CD4-positive, alpha-beta T cell treated with Interleukin-6 at 100 ng/mL for 8 hours (primary cell): ENCODE results near the gene SCYL2.
"Not testable (repeated sequence)": the region's sequence is repeated elsewhere in the genome, so short reads cannot be mapped to it uniquely, and the experiment has no call there.

Source experiments
- DNase-seq: peaks from one replicate; pipeline ENCODE4 v3.0.0-alpha.2; 2020; ENCODE audit warnings: mixed read lengths, low spot score

The SCYL2 gene

GRCh38 chr12:100329800-100330199 lies 62.8 kb downstream of the SCYL2 start:
- DNase-seq, result no peak

- no peak for DNase-seq
Measured at GRCh38 chr12:100331871-100332270, 64.9 kb downstream of the SCYL2 start.

- no peak for DNase-seq
Measured at GRCh38 chr12:100332852-100333251, 65.9 kb downstream of the SCYL2 start.

GRCh38 chr12:100337299-100337698 lies 70.3 kb downstream of the SCYL2 start:
- no peak for DNase-seq

GRCh38 chr12:100337727-100338126 lies 70.8 kb downstream of the SCYL2 start:
- no peak for DNase-seq

- no peak for DNase-seq
Measured at GRCh38 chr12:100339071-100339470, 72.1 kb downstream of the SCYL2 start.

- not testable (repeated sequence) for DNase-seq
Measured at GRCh38 chr12:100342897-100343296, 75.9 kb downstream of the SCYL2 start.

- DNase-seq, result not testable (repeated sequence)
Measured at GRCh38 chr12:100344351-100344750, 77.4 kb downstream of the SCYL2 start.

GRCh38 chr12:100345020-100345767 lies 78.2 kb downstream of the SCYL2 start:
- no peak for DNase-seq

- no peak for DNase-seq
Measured at GRCh38 chr12:100346660-100347059, 79.7 kb downstream of the SCYL2 start.

GRCh38 chr12:100348657-100349454 lies 81.9 kb downstream of the SCYL2 start:
- no peak for DNase-seq

- no peak for DNase-seq
Measured at GRCh38 chr12:100356644-100357223, 89.8 kb downstream of the SCYL2 start, which contains the start of gene SLC17A8. TSS of gene SLC17A8 (plus strand) at chr12:100357074. CDS start at chr12:100357392, 318 bp downstream.

GRCh38 chr12:100359248-100359647 lies 92.3 kb downstream of the SCYL2 start:
- DNase-seq, result no peak

- DNase-seq, result no peak
Measured at GRCh38 chr12:100359822-100360221, 92.8 kb downstream of the SCYL2 start.

GRCh38 chr12:100360450-100360849 lies 93.5 kb downstream of the SCYL2 start:
- DNase-seq, result no peak

GRCh38 chr12:100364324-100364723 lies 97.3 kb downstream of the SCYL2 start:
- no peak for DNase-seq

- no peak for DNase-seq
Measured at GRCh38 chr12:100365411-100365810, 98.4 kb downstream of the SCYL2 start.

- DNase-seq, result no peak
Measured at GRCh38 chr12:100368066-100368465, 101.1 kb downstream of the SCYL2 start.

- DNase-seq, result no peak
Measured at GRCh38 chr12:100371146-100371545, 104.2 kb downstream of the SCYL2 start.

- DNase-seq, result no peak
Measured at GRCh38 chr12:100372853-100373640, 106.1 kb downstream of the SCYL2 start.

- DNase-seq, result no peak
Measured at GRCh38 chr12:100375038-100375735, 108.2 kb downstream of the SCYL2 start.
